ENCODE data around the gene NANOS2. TPM values are rescaled to one million over a fixed set of nuclear protein-coding genes. Genes with fewer than 3 reads are reported as not detected.
A peak's percentile ranks its signal among the peaks of the same experiment; 100 is the strongest.

NANOS2 gene
- total and polyA plus RNA-seq, 2 of the 13 experiments (the other 11 are each of a cell fraction or from before 2014, with no cell fraction given): not detected

DNA sequence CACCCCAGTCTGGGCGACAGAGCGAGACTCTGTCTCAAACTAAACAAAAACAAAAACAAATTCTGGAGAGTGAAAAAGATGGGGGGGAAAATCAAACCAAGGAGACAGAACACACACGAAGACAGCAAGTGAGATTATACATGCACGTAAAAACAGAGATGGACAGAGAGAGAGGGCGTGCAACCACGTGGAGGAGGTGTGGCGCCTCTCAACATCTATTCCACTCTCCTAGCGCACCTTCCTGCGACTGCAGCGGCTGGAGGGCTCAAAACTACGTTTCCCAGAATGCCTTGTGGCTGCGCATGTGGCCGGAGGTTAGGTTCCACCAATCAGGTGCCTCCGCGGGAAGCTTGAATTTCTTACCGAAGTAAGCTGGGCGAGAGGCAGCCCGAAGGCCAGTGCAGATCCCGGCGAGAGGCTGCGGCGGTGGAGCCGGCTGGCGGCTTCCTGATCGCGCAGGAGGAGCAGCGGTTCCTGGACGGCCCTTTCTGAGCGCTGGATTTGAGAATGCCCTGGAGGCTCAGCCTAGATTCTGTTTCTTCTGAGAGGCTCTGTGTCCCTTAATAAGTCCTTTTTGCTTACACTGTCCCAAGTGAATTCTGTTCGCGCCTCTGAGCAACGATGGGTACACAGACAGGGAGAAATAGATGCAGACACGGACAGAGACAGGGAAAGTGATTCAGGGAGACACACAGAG is 13.1 kb upstream of the NANOS2 start (continued):
- TF ChIP-seq, protein P1, sequence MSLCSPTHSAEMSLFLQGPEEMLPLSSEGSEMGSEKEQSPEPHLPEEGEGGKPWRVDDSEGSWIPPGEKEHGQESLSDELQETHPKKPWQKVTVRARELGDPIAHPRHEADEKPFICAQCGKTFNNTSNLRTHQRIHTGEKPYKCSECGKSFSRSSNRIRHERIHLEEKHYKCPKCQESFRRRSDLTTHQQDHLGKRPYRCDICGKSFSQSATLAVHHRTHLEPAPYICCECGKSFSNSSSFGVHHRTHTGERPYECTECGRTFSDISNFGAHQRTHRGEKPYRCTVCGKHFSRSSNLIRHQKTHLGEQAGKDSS (CRISPR knock-in tag; IDR thresholded peaks at IDR 0.05; ENCODE audit: borderline replicate concordance, low read depth): no peak
- TF ChIP-seq YY1 (IDR thresholded peaks at IDR 0.05; ENCODE audit: insufficient read depth, insufficient replicate concordance, low read depth, low read length) (peak; percentile 53), ZNF292 (CRISPR knock-in tag; IDR thresholded peaks at IDR 0.05; ENCODE audit: borderline replicate concordance, low read depth) (no peak), NR0B2 (CRISPR knock-in tag; IDR thresholded peaks at IDR 0.05) (peak; percentile 60; the same call in 1 of the 2 replicates), AGO2 (optimal IDR thresholded peaks at IDR 0.05; ENCODE audit: low read depth, low read length) (no peak), IRX3 (CRISPR knock-in tag; IDR thresholded peaks at IDR 0.05; ENCODE audit: borderline replicate concordance, low read depth) (0 out of 2 replicates have a peak, but pooled peaks have one; percentile 40), MXD4 (CRISPR knock-in tag; IDR thresholded peaks at IDR 0.05) (peak; percentile 79), RNF2 (conservative IDR thresholded peaks at IDR 0.05; ENCODE audit: low read depth) (no peak; the same call in 1 of the 2 replicates), FOSL2 (CRISPR knock-in tag; IDR thresholded peaks at IDR 0.05) (peak; percentile 11; the same call in 1 of the 2 replicates), ZNF780A (CRISPR knock-in tag; IDR thresholded peaks at IDR 0.05) (no peak; the same call in 1 of the 2 replicates), ZNF501 (CRISPR knock-in tag; IDR thresholded peaks at IDR 0.05) (peak; percentile 73), ZNF121 (CRISPR knock-in tag; IDR thresholded peaks at IDR 0.05) (no peak), SKIL (CRISPR knock-in tag; IDR thresholded peaks at IDR 0.05; ENCODE audit: borderline replicate concordance) (no peak), CENPX (CRISPR knock-in tag; IDR thresholded peaks at IDR 0.05) (no peak), PRPF4 (IDR thresholded peaks at IDR 0.05; ENCODE audit: low read depth, low read length, poor library complexity, severe bottlenecking) (no peak), ZNF24 (IDR thresholded peaks at IDR 0.05) (no peak), KDM1A (CRISPR knock-in tag; IDR thresholded peaks at IDR 0.05) (no peak), SAP130 (CRISPR knock-in tag; IDR thresholded peaks at IDR 0.05; ENCODE audit: low read depth) (peak; percentile 98), ZNF607 (CRISPR knock-in tag; IDR thresholded peaks at IDR 0.05; ENCODE audit: borderline replicate concordance) (no peak), HOXD1 (CRISPR knock-in tag; IDR thresholded peaks at IDR 0.05) (0 out of 2 replicates have a peak, but pooled peaks have one; percentile 39), HDAC6 (IDR thresholded peaks at IDR 0.05; ENCODE audit: low read depth, low read length) (no peak), MAFG (CRISPR knock-in tag; IDR thresholded peaks at IDR 0.05) (no peak), GTF3A (CRISPR knock-in tag; conservative IDR thresholded peaks at IDR 0.05) (no peak), DDIT3 (CRISPR knock-in tag; IDR thresholded peaks at IDR 0.05) (no peak), NR2F1 (CRISPR knock-in tag; IDR thresholded peaks at IDR 0.05) (no peak)
- TF ChIP-seq, protein P2, sequence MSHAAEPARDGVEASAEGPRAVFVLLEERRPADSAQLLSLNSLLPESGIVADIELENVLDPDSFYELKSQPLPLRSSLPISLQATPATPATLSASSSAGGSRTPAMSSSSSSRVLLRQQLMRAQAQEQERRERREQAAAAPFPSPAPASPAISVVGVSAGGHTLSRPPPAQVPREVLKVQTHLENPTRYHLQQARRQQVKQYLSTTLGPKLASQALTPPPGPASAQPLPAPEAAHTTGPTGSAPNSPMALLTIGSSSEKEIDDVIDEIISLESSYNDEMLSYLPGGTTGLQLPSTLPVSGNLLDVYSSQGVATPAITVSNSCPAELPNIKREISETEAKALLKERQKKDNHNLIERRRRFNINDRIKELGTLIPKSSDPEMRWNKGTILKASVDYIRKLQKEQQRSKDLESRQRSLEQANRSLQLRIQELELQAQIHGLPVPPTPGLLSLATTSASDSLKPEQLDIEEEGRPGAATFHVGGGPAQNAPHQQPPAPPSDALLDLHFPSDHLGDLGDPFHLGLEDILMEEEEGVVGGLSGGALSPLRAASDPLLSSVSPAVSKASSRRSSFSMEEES (CRISPR knock-in tag; IDR thresholded peaks at IDR 0.05): peak; percentile 84

Measured in HepG2 (cell line).